K562 (cell line): Measurements from ENCODE around the gene TMEM147. TPM values are rescaled to one million over a fixed set of nuclear protein-coding genes. Genes with fewer than 3 reads are reported as not detected.

ENCODE experiments used
- polyA plus RNA-seq, 8 experiments: library from polyadenylated mRNA; depleted of rRNA in 4 of 8; stranded (reverse) in 5 of 8; unstranded in 3 of 8; fragments of >200 nt; fragmentation: Nextera tagmentation in 2 of 8; fragmentation: Illumina TruSeq in 1 of 8; extraction: Ambion mirVana in 2 of 8; extraction: Trizol in 1 of 8; gene quantifications; 2 replicates each; pipeline versions ENCODE4 v1.2.1 to v1.2.3, GENCODE V29; 2011 to 2014; ENCODE audit warnings: inconsistent platforms in 1 of 8, missing spikeins in 1 of 8
- total RNA-seq, 7 experiments: library from RNA; depleted of rRNA in 6 of 7; stranded (reverse); fragments of >200 nt in 6 of 7; fragmentation: Illumina TruSeq in 2 of 7; extraction: Trizol in 2 of 7; gene quantifications; 2 replicates each; pipeline versions ENCODE4 v1.2.1 to v1.2.3, GENCODE V29; 2011 to 2021; ENCODE audit warnings: low replicate concordance in 1 of 7

Gene TMEM147
- total and polyA plus RNA-seq, 9 of the 15 experiments (the other 6 are each of a cell fraction or from before 2014, with no cell fraction given): 73.8 to 194 (median 142) TPM

Other genes starting within 250 kb of the TMEM147 start
Only the 7 nearest of the 25 such genes appear.
- gene KRTDAP, start 55.2 kb upstream of the TMEM147 start, total RNA-seq (2014; rRNA removed): not detected in 2 replicates
- gene KRTDAP, start 55.2 kb upstream of the TMEM147 start, total RNA-seq (2014; rRNA removed; fragmentation: Illumina TruSeq; extraction: Trizol): not detected in 2 replicates
- not detected in 2 replicates for gene KRTDAP, start 55.2 kb upstream of the TMEM147 start, total RNA-seq (2015; rRNA removed; fragmentation: Illumina TruSeq; extraction: Trizol)
- not detected in 2 replicates for gene KRTDAP, start 55.2 kb upstream of the TMEM147 start, total RNA-seq (2021)
- not detected in 2 replicates for gene KRTDAP, start 55.2 kb upstream of the TMEM147 start, polyA plus RNA-seq (2011; rRNA removed)
- not detected in 2 replicates for gene KRTDAP, start 55.2 kb upstream of the TMEM147 start, polyA plus RNA-seq (2014; fragmentation: Illumina TruSeq; extraction: Trizol)
- not detected for gene KRTDAP, start 55.2 kb upstream of the TMEM147 start, polyA plus RNA-seq (2014; fragmentation: Nextera tagmentation; extraction: Ambion mirVana)
- not detected in 2 replicates for gene KRTDAP, start 55.2 kb upstream of the TMEM147 start, polyA plus RNA-seq (2014; rRNA removed)
- not detected in 2 replicates for gene DMKN, start 32.0 kb upstream of the TMEM147 start, total RNA-seq (2014; rRNA removed)
- not detected in 2 replicates for gene DMKN, start 32.0 kb upstream of the TMEM147 start, total RNA-seq (2014; rRNA removed; fragmentation: Illumina TruSeq; extraction: Trizol)
- gene DMKN, start 32.0 kb upstream of the TMEM147 start, total RNA-seq (2015; rRNA removed; fragmentation: Illumina TruSeq; extraction: Trizol): not detected in 2 replicates
- 0.53 TPM in 1 of 2 replicates, not detected in the other for gene DMKN, start 32.0 kb upstream of the TMEM147 start, total RNA-seq (2021)
- 0.36 and 0.65 TPM in 2 replicates for gene DMKN, start 32.0 kb upstream of the TMEM147 start, polyA plus RNA-seq (2011; rRNA removed)
- gene DMKN, start 32.0 kb upstream of the TMEM147 start, polyA plus RNA-seq (2014; fragmentation: Illumina TruSeq; extraction: Trizol): not detected in 2 replicates
- gene DMKN, start 32.0 kb upstream of the TMEM147 start, polyA plus RNA-seq (2014; fragmentation: Nextera tagmentation; extraction: Ambion mirVana): not detected
- not detected in 2 replicates for gene DMKN, start 32.0 kb upstream of the TMEM147 start, polyA plus RNA-seq (2014; rRNA removed)
- gene SBSN, start 17.3 kb upstream of the TMEM147 start, total RNA-seq (2014; rRNA removed): 0.05 TPM in 1 of 2 replicates, not detected in the other
- gene SBSN, start 17.3 kb upstream of the TMEM147 start, total RNA-seq (2014; rRNA removed; fragmentation: Illumina TruSeq; extraction: Trizol): not detected in 2 replicates
- not detected in 2 replicates for gene SBSN, start 17.3 kb upstream of the TMEM147 start, total RNA-seq (2015; rRNA removed; fragmentation: Illumina TruSeq; extraction: Trizol)
- not detected in 2 replicates for gene SBSN, start 17.3 kb upstream of the TMEM147 start, total RNA-seq (2021)
- not detected in 2 replicates for gene SBSN, start 17.3 kb upstream of the TMEM147 start, polyA plus RNA-seq (2011; rRNA removed)
- not detected in 2 replicates for gene SBSN, start 17.3 kb upstream of the TMEM147 start, polyA plus RNA-seq (2014; fragmentation: Illumina TruSeq; extraction: Trizol)
- not detected for gene SBSN, start 17.3 kb upstream of the TMEM147 start, polyA plus RNA-seq (2014; fragmentation: Nextera tagmentation; extraction: Ambion mirVana)
- not detected in 2 replicates for gene SBSN, start 17.3 kb upstream of the TMEM147 start, polyA plus RNA-seq (2014; rRNA removed)
- gene GAPDHS, start 12.2 kb upstream of the TMEM147 start, total RNA-seq (2014; rRNA removed): not detected in 2 replicates
- gene GAPDHS, start 12.2 kb upstream of the TMEM147 start, total RNA-seq (2014; rRNA removed; fragmentation: Illumina TruSeq; extraction: Trizol): not detected in 2 replicates
- gene GAPDHS, start 12.2 kb upstream of the TMEM147 start, total RNA-seq (2015; rRNA removed; fragmentation: Illumina TruSeq; extraction: Trizol): not detected in 2 replicates
- not detected in 2 replicates for gene GAPDHS, start 12.2 kb upstream of the TMEM147 start, total RNA-seq (2021)
- gene GAPDHS, start 12.2 kb upstream of the TMEM147 start, polyA plus RNA-seq (2011; rRNA removed): 0.08 TPM in 1 of 2 replicates, not detected in the other
- not detected in 2 replicates for gene GAPDHS, start 12.2 kb upstream of the TMEM147 start, polyA plus RNA-seq (2014; fragmentation: Illumina TruSeq; extraction: Trizol)
- gene GAPDHS, start 12.2 kb upstream of the TMEM147 start, polyA plus RNA-seq (2014; fragmentation: Nextera tagmentation; extraction: Ambion mirVana): not detected
- gene GAPDHS, start 12.2 kb upstream of the TMEM147 start, polyA plus RNA-seq (2014; rRNA removed): 0.12 TPM in 1 of 2 replicates, not detected in the other
- not detected in 2 replicates for gene ATP4A, start 18.0 kb downstream of the TMEM147 start, total RNA-seq (2014; rRNA removed)
- not detected in 2 replicates for gene ATP4A, start 18.0 kb downstream of the TMEM147 start, total RNA-seq (2014; rRNA removed; fragmentation: Illumina TruSeq; extraction: Trizol)
- gene ATP4A, start 18.0 kb downstream of the TMEM147 start, total RNA-seq (2015; rRNA removed; fragmentation: Illumina TruSeq; extraction: Trizol): not detected in 2 replicates
- not detected in 2 replicates for gene ATP4A, start 18.0 kb downstream of the TMEM147 start, total RNA-seq (2021)
- gene ATP4A, start 18.0 kb downstream of the TMEM147 start, polyA plus RNA-seq (2011; rRNA removed): 0.12 and 0.15 TPM in 2 replicates
- gene ATP4A, start 18.0 kb downstream of the TMEM147 start, polyA plus RNA-seq (2014; fragmentation: Illumina TruSeq; extraction: Trizol): not detected in 2 replicates
- not detected for gene ATP4A, start 18.0 kb downstream of the TMEM147 start, polyA plus RNA-seq (2014; fragmentation: Nextera tagmentation; extraction: Ambion mirVana)
- gene ATP4A, start 18.0 kb downstream of the TMEM147 start, polyA plus RNA-seq (2014; rRNA removed): not detected in 2 replicates
- not detected in 2 replicates for gene PMIS2, start 40.5 kb downstream of the TMEM147 start, total RNA-seq (2014; rRNA removed)
- gene PMIS2, start 40.5 kb downstream of the TMEM147 start, total RNA-seq (2014; rRNA removed; fragmentation: Illumina TruSeq; extraction: Trizol): not detected in 2 replicates
- gene PMIS2, start 40.5 kb downstream of the TMEM147 start, total RNA-seq (2015; rRNA removed; fragmentation: Illumina TruSeq; extraction: Trizol): not detected in 2 replicates
- gene PMIS2, start 40.5 kb downstream of the TMEM147 start, total RNA-seq (2021): not detected in 2 replicates
- not detected in 2 replicates for gene PMIS2, start 40.5 kb downstream of the TMEM147 start, polyA plus RNA-seq (2011; rRNA removed)
- gene PMIS2, start 40.5 kb downstream of the TMEM147 start, polyA plus RNA-seq (2014; fragmentation: Illumina TruSeq; extraction: Trizol): not detected in 2 replicates
- gene PMIS2, start 40.5 kb downstream of the TMEM147 start, polyA plus RNA-seq (2014; fragmentation: Nextera tagmentation; extraction: Ambion mirVana): not detected
- gene PMIS2, start 40.5 kb downstream of the TMEM147 start, polyA plus RNA-seq (2014; rRNA removed): not detected in 2 replicates
- 34.1 and 42.5 TPM in 2 replicates for gene HAUS5, start 67.1 kb downstream of the TMEM147 start, total RNA-seq (2014; rRNA removed)
- gene HAUS5, start 67.1 kb downstream of the TMEM147 start, total RNA-seq (2014; rRNA removed; fragmentation: Illumina TruSeq; extraction: Trizol): 9.0 and 10.9 TPM in 2 replicates
- 11.3 and 12.1 TPM in 2 replicates for gene HAUS5, start 67.1 kb downstream of the TMEM147 start, total RNA-seq (2015; rRNA removed; fragmentation: Illumina TruSeq; extraction: Trizol)
- gene HAUS5, start 67.1 kb downstream of the TMEM147 start, total RNA-seq (2021): 38.1 and 41.3 TPM in 2 replicates
- 14.2 and 19.9 TPM in 2 replicates for gene HAUS5, start 67.1 kb downstream of the TMEM147 start, polyA plus RNA-seq (2011; rRNA removed)
- 14.8 and 20.5 TPM in 2 replicates for gene HAUS5, start 67.1 kb downstream of the TMEM147 start, polyA plus RNA-seq (2014; fragmentation: Illumina TruSeq; extraction: Trizol)
- 1 to 10 TPM; 3.5 to 4.1 TPM for gene HAUS5, start 67.1 kb downstream of the TMEM147 start, polyA plus RNA-seq (2014; fragmentation: Nextera tagmentation; extraction: Ambion mirVana)
- gene HAUS5, start 67.1 kb downstream of the TMEM147 start, polyA plus RNA-seq (2014; rRNA removed): 37.8 and 38.3 TPM in 2 replicates